Activated CD4-positive, alpha-beta T cell treated with anti-CD3 and anti-CD28 coated beads, Interleukin-2, amount 10 ng/mL, durations not matched to agents 24 days and 14 days (primary cell): Measurements from ENCODE around the gene IFT57. TPM values are rescaled to one million over a fixed set of nuclear protein-coding genes. Genes with fewer than 3 reads are reported as not detected.

Source experiments
- DNase-seq: peaks from one replicate; pipeline ENCODE4 v3.0.0; 2022
- H3K27ac Mint-ChIP-seq: one replicate; pipeline ENCODE4 v1.8.0; 2022; ENCODE audit warnings: mild to moderate bottlenecking, mixed read lengths
- H3K27me3 Mint-ChIP-seq: one replicate; pipeline ENCODE4 v1.8.0; 2022; ENCODE audit warnings: mixed read lengths
- H3K36me3 Mint-ChIP-seq: one replicate; pipeline ENCODE4 v1.8.0; 2022; ENCODE audit warnings: low read depth, mild to moderate bottlenecking, mixed read lengths
- H3K4me1 Mint-ChIP-seq: one replicate; pipeline ENCODE4 v1.8.0; 2021; ENCODE audit warnings: mixed read lengths
- H3K4me3 Mint-ChIP-seq: one replicate; pipeline ENCODE4 v1.8.0; 2022; ENCODE audit warnings: mild to moderate bottlenecking, moderate library complexity, mixed read lengths
- H3K9me3 Mint-ChIP-seq: one replicate; pipeline ENCODE4 v1.8.0; 2021; ENCODE audit warnings: mixed read lengths
- intact Hi-C: fragments of 100-400 bp; cut with micrococcal nuclease; formaldehyde crosslinking; loops from one replicate; pipeline ENCODE4 v1.15.1; 2023
- total RNA-seq: library from RNA; stranded (reverse); gene quantifications from 2 replicates; pipeline ENCODE4 v1.2.3, GENCODE V29; 2022

The IFT57 gene
- total RNA-seq, 1 donor from 2014 or later, result 26.6 TPM

DNA sequence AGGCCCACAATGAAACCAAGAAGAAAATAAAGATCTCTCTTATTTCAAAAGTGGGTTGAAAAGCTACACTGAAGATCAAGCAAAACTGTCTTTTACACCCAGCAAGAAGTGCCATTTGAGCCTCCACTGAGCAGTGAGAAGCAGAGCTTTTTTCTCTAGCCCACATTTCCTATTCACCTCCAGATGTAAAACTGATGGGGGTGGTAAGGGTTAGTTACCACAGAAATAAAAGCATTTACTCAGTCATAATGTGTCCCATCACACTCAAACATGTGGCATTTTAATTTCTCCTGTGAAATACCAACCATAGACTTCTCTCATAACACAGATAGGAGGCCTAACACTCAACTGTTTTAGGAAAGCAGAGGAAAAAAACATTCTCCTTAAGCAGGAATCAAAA, 21.0 kb downstream of the IFT57 start:
- Mint-ChIP-seq H3K27ac (no peak overlapping the region), H3K9me3 (peaks cover 7% of the 10 kb centered on the region), H3K4me3 (no peak overlapping the region), H3K36me3 (peaks cover 10% of the 10 kb centered on the region), H3K27me3 (no peaks in the 10 kb centered on the region), H3K4me1 (peaks cover 8% of the 10 kb centered on the region)
- DNase-seq, result no peak
- intact Hi-C loops, result no loop called here

DNA sequence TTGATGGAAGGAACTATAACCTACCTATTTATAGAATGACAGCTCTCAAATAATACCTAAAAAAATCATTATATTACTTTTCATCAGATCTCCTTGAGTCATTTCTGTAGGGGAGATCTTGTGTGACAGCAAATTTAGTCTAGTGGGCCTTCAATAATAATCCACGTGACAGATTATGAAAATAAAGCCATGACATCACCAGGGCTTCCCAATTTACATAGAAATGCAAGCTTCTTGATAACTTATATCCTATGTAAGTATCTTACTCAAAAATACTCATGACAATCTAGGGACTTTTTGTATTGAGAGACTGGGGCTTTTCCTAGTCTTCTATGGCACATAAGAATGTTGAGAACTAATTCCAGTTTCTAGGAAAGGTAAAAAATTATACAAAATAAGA, 21.6 kb downstream of the IFT57 start:
- no peak for DNase-seq
- Mint-ChIP-seq H3K4me1 (peaks cover 8% of the 10 kb centered on the region), H3K4me3 (no peak overlapping the region), H3K27ac (no peak overlapping the region), H3K27me3 (no peaks in the 10 kb centered on the region), H3K36me3 (peaks cover 13% of the 10 kb centered on the region), H3K9me3 (peaks cover 8% of the 10 kb centered on the region)
- intact Hi-C loops, result no loop called here

DNA sequence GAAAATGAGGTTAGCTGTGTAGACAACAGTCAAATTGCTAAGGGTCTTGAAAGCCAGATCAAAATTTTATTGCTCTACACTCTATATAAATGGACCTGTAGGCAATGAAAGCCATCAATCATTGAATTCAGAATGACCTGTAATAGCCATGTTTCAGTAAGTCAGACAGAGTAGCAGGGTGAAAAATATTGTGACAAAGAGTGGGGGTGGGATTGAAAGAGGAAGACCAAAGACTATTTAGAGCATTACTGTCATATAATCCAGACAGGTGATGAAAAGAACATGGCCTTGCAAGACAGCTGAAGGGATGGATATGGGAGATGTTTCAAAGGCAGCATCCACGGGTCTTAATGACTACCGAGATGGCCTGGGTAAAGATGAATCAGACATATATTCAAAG, 22.2 kb downstream of the IFT57 start:
- Mint-ChIP-seq H3K9me3 (peaks cover 12% of the 10 kb centered on the region), H3K4me3 (no peak overlapping the region), H3K36me3 (peaks cover 14% of the 10 kb centered on the region), H3K4me1 (peaks cover 8% of the 10 kb centered on the region), H3K27ac (no peak overlapping the region), H3K27me3 (no peaks in the 10 kb centered on the region)
- intact Hi-C loops, result no loop called here
- no peak for DNase-seq

GRCh38 chr3:108191394-108191793, 30.8 kb downstream of the IFT57 start:
- intact Hi-C loops, result no loop called here
- Mint-ChIP-seq H3K4me3 (no peak overlapping the region), H3K4me1 (no peaks in the 10 kb centered on the region), H3K27ac (no peak overlapping the region), H3K36me3 (peaks cover 31% of the 10 kb centered on the region), H3K9me3 (peaks cover 10% of the 10 kb centered on the region), H3K27me3 (no peaks in the 10 kb centered on the region)
- DNase-seq, result no peak

DNA sequence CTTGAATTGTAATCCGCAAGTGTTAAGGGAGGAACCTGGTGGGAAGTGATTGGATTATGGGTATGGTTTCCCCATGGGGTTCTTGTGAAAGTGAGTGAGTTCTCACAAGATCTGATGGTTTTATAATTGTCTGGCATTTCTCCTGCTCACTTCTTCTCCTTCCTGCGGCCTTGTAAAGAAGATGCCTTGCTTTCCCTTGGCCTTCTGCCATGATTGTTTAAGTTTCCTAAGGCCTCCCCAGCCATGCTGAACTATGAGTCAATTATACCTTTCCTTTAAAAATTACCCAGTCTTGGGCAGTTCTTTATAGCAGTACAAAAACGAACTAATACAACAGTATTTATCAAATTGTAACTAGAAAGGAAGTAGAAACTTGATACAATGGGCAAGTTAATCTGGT, 31.9 kb downstream of the IFT57 start:
- H3K27ac Mint-ChIP-seq, result no peak overlapping the region
- intact Hi-C loops, result no loop called here
- H3K4me1 Mint-ChIP-seq, result no peaks in the 10 kb centered on the region
- no peaks in the 10 kb centered on the region for H3K27me3 Mint-ChIP-seq
- peaks cover 34% of the 10 kb centered on the region for H3K36me3 Mint-ChIP-seq
- peaks cover 14% of the 10 kb centered on the region for H3K9me3 Mint-ChIP-seq
- no peak for DNase-seq
- H3K4me3 Mint-ChIP-seq, result no peak overlapping the region

- no peak overlapping the region for H3K4me3 Mint-ChIP-seq
- DNase-seq, result no peak
- H3K9me3 Mint-ChIP-seq, result peaks cover 11% of the 10 kb centered on the region
- intact Hi-C loops, result no loop called here
- H3K36me3 Mint-ChIP-seq, result peaks cover 34% of the 10 kb centered on the region
- no peaks in the 10 kb centered on the region for H3K4me1 Mint-ChIP-seq
- H3K27me3 Mint-ChIP-seq, result no peaks in the 10 kb centered on the region
- no peak overlapping the region for H3K27ac Mint-ChIP-seq
These were observed 32.8 kb downstream of the IFT57 start for GRCh38 chr3:108189440-108189839.

DNA sequence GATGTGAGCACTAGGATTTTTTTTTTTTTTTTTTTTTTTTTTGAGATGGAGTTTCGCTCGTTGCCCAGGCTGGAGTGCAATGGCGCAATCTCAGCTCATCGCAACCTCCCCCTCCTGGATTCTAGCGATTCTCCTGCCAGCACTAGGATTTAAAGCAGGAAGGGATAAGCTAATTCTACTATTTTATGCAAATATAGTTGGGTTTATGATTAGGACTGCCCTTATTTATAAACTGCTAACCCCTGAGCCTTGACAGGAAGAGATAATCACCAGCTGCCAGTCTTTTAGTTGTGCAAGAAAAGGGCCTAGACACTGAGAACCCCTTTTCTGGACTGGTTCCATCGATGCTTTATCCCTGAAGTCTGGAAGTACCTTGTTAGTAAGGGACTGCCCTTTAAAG, 36.7 kb downstream of the IFT57 start:
- H3K36me3 Mint-ChIP-seq, result peaks cover 35% of the 10 kb centered on the region
- H3K4me1 Mint-ChIP-seq, result no peaks in the 10 kb centered on the region
- peaks cover 11% of the 10 kb centered on the region for H3K9me3 Mint-ChIP-seq
- no peak overlapping the region for H3K27ac Mint-ChIP-seq
- no peaks in the 10 kb centered on the region for H3K27me3 Mint-ChIP-seq
- no peak for DNase-seq
- H3K4me3 Mint-ChIP-seq, result no peak overlapping the region
- intact Hi-C loops, result no loop called here

DNA sequence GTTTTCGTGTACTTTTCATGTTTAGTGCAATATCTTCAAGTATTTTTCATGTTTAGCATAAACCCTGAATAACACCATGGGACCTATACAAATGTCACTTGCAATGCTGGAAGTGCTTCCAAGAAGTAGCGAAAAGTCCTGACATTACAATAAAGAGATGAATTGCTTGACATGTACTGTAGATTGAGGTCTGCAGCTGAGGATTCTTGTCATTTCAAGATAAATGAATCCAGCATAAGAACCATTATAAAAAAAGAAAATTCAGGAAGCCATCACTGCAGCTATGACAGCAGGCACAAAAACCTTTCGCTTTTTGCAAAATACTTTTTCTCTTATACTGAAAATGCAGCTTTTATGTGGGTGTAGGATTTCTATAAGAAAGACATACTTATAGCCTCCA, 37.4 kb downstream of the IFT57 start:
- DNase-seq, result no peak
- intact Hi-C loops, result no loop called here
- H3K4me3 Mint-ChIP-seq, result no peak overlapping the region
- H3K9me3 Mint-ChIP-seq, result peaks cover 11% of the 10 kb centered on the region
- no peaks in the 10 kb centered on the region for H3K4me1 Mint-ChIP-seq
- no peaks in the 10 kb centered on the region for H3K27me3 Mint-ChIP-seq
- no peak overlapping the region for H3K27ac Mint-ChIP-seq
- peaks cover 28% of the 10 kb centered on the region for H3K36me3 Mint-ChIP-seq

DNA sequence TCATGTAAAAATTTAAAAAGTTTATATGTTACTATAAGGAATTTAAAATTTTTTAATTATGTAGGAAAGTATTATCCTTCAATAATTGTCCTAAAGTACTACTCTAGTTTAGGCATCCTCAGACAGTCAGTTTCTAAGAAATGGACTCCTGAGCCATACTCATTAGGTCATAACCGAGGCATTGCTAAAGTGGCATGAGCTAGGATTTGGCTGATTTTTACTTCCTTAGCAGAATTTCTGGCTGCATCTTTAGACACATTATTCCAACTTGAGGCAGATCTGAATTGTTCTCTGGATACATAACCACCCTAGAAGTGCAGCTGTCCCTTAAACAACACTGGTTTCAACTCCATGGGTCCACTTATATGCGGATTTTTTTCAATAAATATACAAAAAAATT, 38.3 kb downstream of the IFT57 start:
- intact Hi-C loops, result no loop called here
- H3K27me3 Mint-ChIP-seq, result no peaks in the 10 kb centered on the region
- no peaks in the 10 kb centered on the region for H3K4me1 Mint-ChIP-seq
- H3K36me3 Mint-ChIP-seq, result peaks cover 25% of the 10 kb centered on the region
- no peak overlapping the region for H3K4me3 Mint-ChIP-seq
- H3K9me3 Mint-ChIP-seq, result peaks cover 11% of the 10 kb centered on the region
- DNase-seq, result no peak
- H3K27ac Mint-ChIP-seq, result no peak overlapping the region

GRCh38 chr3:108183181-108183580, 39.0 kb downstream of the IFT57 start:
- DNase-seq, result no peak
- intact Hi-C loops, result no loop called here
- peaks cover 11% of the 10 kb centered on the region for H3K9me3 Mint-ChIP-seq
- no peaks in the 10 kb centered on the region for H3K4me1 Mint-ChIP-seq
- H3K4me3 Mint-ChIP-seq, result no peak overlapping the region
- no peak overlapping the region for H3K27ac Mint-ChIP-seq
- H3K27me3 Mint-ChIP-seq, result no peaks in the 10 kb centered on the region
- H3K36me3 Mint-ChIP-seq, result peaks cover 25% of the 10 kb centered on the region

DNA sequence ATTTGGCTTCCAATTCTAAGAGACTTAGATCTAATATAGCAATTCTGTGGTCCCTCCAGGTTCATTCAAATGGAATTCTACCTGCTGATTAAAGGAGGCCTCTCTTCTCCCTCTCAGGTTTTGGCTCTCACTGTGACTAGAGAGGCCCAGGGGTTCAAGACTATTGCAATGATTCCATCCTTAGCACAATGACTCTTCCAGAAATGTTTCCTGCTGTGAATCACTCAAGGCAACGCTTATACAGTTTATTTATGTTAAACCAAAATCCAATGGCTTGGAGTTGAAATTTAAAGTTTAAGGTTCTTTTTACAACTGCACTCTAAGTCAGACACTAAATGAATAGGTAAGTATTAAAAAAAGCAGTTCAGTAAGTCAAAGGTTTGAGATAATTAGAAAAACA, 39.9 kb downstream of the IFT57 start:
- intact Hi-C loops, result no loop called here
- H3K27me3 Mint-ChIP-seq, result no peaks in the 10 kb centered on the region
- H3K27ac Mint-ChIP-seq, result no peak overlapping the region
- no peak for DNase-seq
- H3K9me3 Mint-ChIP-seq, result peaks cover 12% of the 10 kb centered on the region
- H3K4me3 Mint-ChIP-seq, result no peak overlapping the region
- no peaks in the 10 kb centered on the region for H3K4me1 Mint-ChIP-seq
- peaks cover 23% of the 10 kb centered on the region for H3K36me3 Mint-ChIP-seq

DNA sequence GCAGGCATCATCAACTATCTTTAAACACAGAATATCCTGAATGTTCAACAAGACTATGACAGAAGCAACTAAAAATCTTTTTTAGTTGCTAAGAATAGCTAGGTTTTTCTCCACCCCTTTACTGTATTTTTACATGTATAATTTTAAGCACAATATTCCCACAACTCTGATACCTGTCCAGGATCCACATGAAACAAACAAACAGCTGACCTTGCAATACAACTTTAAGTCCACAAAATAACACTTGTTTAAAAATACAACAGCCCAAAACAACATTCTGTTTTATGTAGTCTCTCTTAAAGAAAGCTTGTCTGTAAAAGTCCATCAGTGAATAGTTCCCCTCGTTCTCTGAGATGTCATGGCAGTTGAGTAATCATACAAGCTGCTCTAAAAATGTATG, 41.1 kb downstream of the IFT57 start:
- no peak for DNase-seq
- Mint-ChIP-seq H3K27ac (no peak overlapping the region), H3K27me3 (no peaks in the 10 kb centered on the region), H3K36me3 (peaks cover 19% of the 10 kb centered on the region), H3K4me3 (no peak overlapping the region), H3K9me3 (peaks cover 13% of the 10 kb centered on the region), H3K4me1 (no peaks in the 10 kb centered on the region)
- intact Hi-C loops, result no loop called here

- Mint-ChIP-seq H3K9me3 (peaks cover 6% of the 10 kb centered on the region), H3K27ac (no peak overlapping the region), H3K27me3 (no peaks in the 10 kb centered on the region), H3K4me3 (no peak overlapping the region), H3K4me1 (no peaks in the 10 kb centered on the region), H3K36me3 (peaks cover 13% of the 10 kb centered on the region)
- intact Hi-C loops, result no loop called here
- DNase-seq, result no peak
These were observed 42.0 kb downstream of the IFT57 start for GRCh38 chr3:108180194-108180593.

DNA sequence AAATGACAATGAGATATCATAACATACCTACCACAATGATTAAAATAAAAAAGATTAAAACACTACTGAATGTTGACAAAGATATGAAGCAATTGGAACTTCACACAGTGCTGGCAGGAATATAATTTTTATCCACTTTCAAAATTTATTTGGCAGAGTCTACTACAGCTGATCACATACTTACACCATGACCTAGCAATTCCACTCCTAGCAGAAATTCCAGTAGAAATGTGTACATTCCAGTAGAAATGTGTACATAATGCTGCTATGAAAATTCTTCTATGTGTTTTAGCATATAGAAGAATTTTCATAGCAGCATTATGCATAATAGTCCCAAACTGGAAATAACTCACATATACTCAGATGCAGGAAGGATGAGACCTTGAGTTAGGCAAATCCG, 43.5 kb downstream of the IFT57 start:
- Mint-ChIP-seq H3K9me3 (peaks cover 3% of the 10 kb centered on the region), H3K4me3 (no peak overlapping the region), H3K27ac (no peak overlapping the region), H3K36me3 (peaks cover 7% of the 10 kb centered on the region), H3K4me1 (no peaks in the 10 kb centered on the region), H3K27me3 (no peaks in the 10 kb centered on the region)
- intact Hi-C loops, result no loop called here
- no peak for DNase-seq

GRCh38 chr3:108177536-108177935, 44.7 kb downstream of the IFT57 start:
- intact Hi-C loops, result no loop called here
- H3K27ac Mint-ChIP-seq, result no peak overlapping the region
- H3K4me1 Mint-ChIP-seq, result peaks cover under 1% of the 10 kb centered on the region

More at GRCh38 chr3:108177536-108177935, 44.7 kb downstream of the IFT57 start:
- peaks cover 3% of the 10 kb centered on the region for H3K36me3 Mint-ChIP-seq
- peaks cover 3% of the 10 kb centered on the region for H3K9me3 Mint-ChIP-seq
- no peak overlapping the region for H3K4me3 Mint-ChIP-seq
- H3K27me3 Mint-ChIP-seq, result no peaks in the 10 kb centered on the region
- no peak for DNase-seq
